Measurements from ENCODE around the gene IFNK.

- TF ChIP-seq POLR2A (IDR thresholded peaks at IDR 0.05) (no peak), CTCF (IDR thresholded peaks at IDR 0.05 in 8 of 11, conservative IDR thresholded peaks at IDR 0.05 in 3 of 11) (no peak)
These were observed 20.5 kb upstream of the IFNK start for GRCh38 chr9:27503623-27504022.

All from spleen (tissue), 7 donors.